GM19372 (cell line): ENCODE data around the gene MRTFA.
"Not testable (repeated sequence)": the region's sequence is repeated elsewhere in the genome, so short reads cannot be mapped to it uniquely, and the experiment has no call there.

Experiments
- ATAC-seq: cut with Tn5 transposase; IDR thresholded peaks from one replicate; pipeline ENCODE4 v1.9.1; 2021; ENCODE audit warnings: mild to moderate bottlenecking, low read depth, moderate library complexity; ENCODE audit not compliant: unreplicated experiment

Gene MRTFA

GRCh38 chr22:40599731-40600130 lies 36.8 kb downstream of the MRTFA start:
- ATAC-seq = no peak

- not testable (repeated sequence) for ATAC-seq
Observed at GRCh38 chr22:40598712-40599111, 37.8 kb downstream of the MRTFA start.

GRCh38 chr22:40597526-40598430 lies 38.7 kb downstream of the MRTFA start:
- ATAC-seq = no peak

GRCh38 chr22:40595497-40596234 lies 40.9 kb downstream of the MRTFA start:
- ATAC-seq = no peak

GRCh38 chr22:40594924-40595323 lies 41.6 kb downstream of the MRTFA start:
- ATAC-seq = no peak

- no peak for ATAC-seq
Observed at GRCh38 chr22:40594346-40594745, 42.2 kb downstream of the MRTFA start.

GRCh38 chr22:40593460-40594273 lies 42.9 kb downstream of the MRTFA start:
- ATAC-seq = no peak

GRCh38 chr22:40592352-40593113 lies 44.0 kb downstream of the MRTFA start:
- ATAC-seq = no peak

- no peak for ATAC-seq
Observed at GRCh38 chr22:40588726-40589125, 47.8 kb downstream of the MRTFA start.

- ATAC-seq = no peak
Observed at GRCh38 chr22:40586781-40587180, 49.7 kb downstream of the MRTFA start.

- ATAC-seq = no peak
Observed at GRCh38 chr22:40585310-40585751, 51.2 kb downstream of the MRTFA start.

- ATAC-seq = not testable (repeated sequence)
Observed at GRCh38 chr22:40584766-40585165, 51.8 kb downstream of the MRTFA start.

- ATAC-seq = no peak
Observed at GRCh38 chr22:40583053-40583741, 53.3 kb downstream of the MRTFA start.

GRCh38 chr22:40582063-40582462 lies 54.5 kb downstream of the MRTFA start:
- no peak for ATAC-seq

- no peak for ATAC-seq
Observed at GRCh38 chr22:40580631-40581030, 55.9 kb downstream of the MRTFA start.

- no peak for ATAC-seq
Observed at GRCh38 chr22:40578171-40578570, 58.3 kb downstream of the MRTFA start.

GRCh38 chr22:40572976-40573375 lies 63.5 kb downstream of the MRTFA start:
- ATAC-seq = no peak

- no peak for ATAC-seq
Observed at GRCh38 chr22:40571887-40572286, 64.6 kb downstream of the MRTFA start.

- no peak for ATAC-seq
Observed at GRCh38 chr22:40567626-40568328, 68.7 kb downstream of the MRTFA start.
